Inferior parietal cortex (tissue), 1 donor: Measurements from ENCODE around the gene DRD1.

Source experiments
- DNase-seq: peaks from one replicate; pipeline ENCODE4 v3.0.0-alpha.2; 2016; ENCODE audit errors: extremely low spot score

The DRD1 gene

GRCh38 chr5:175444060-175444904, at the start of gene DRD1:
Gene DRD1, minus strand, starts transcription at chr5:175444182. Its CDS starts 1,083 bp downstream, at chr5:175443099.
- DNase-seq = peak; percentile 67

DNA sequence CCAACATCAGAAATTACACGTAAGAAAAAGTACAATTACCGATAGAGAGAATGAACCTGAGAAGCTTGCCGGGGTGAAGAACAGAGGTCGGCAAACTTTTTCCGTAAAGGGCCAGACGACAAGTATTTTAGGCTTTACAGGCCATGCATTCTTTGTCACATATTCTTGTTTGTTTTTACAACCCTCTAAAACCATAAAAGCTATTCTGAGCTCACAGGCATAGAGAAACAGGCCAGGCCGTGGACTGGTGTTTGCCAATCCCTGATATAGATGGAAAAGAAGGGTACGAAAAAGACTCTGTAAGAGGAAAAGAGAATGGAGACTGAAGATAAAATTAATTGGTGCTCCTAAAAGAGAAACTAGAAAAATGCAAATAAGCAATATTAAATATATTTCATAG, 49.7 kb upstream of the DRD1 start:
- DNase-seq = no peak

DNA sequence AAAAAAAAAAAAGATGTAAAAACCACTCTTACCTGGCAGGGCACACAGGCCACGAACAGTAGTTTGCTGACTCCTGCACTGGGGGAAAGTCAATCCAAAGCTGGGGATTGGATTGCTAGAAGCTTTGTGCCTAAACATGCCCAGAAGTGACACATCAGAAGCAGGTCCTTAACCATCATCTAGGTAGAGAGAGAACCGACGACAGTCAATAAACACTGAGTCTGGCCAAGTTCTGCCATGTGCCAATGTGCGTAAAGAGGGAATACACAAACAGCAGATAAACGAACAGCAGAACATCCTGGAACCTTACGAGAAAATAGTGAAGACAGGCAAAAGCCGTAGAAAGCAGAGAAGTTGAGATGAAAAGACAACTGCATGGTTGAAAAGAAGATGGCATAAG, 49.3 kb upstream of the DRD1 start:
- DNase-seq = no peak

DNA sequence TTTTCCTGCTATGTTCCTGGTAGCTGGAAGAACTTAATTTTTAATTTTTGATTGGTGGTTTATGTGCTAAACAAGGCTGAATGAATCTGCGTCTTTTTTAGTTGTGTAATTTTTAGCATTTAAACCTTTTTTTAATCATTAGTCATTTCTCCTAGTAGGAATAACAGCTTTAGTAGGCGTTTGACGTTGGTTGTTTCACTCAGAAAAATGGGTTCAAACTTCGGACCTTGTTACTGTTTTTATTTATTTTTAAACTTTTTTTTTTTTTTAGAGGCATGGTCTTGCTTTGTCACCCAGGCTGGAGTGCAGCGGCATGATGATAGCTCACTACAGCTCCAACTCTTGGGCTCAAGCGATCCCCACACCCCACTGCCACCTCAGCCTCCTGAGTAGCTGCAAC, 47.2 kb upstream of the DRD1 start:
- DNase-seq = no peak

GRCh38 chr5:175489693-175490443, 45.9 kb upstream of the DRD1 start:
- DNase-seq = no peak

DNA sequence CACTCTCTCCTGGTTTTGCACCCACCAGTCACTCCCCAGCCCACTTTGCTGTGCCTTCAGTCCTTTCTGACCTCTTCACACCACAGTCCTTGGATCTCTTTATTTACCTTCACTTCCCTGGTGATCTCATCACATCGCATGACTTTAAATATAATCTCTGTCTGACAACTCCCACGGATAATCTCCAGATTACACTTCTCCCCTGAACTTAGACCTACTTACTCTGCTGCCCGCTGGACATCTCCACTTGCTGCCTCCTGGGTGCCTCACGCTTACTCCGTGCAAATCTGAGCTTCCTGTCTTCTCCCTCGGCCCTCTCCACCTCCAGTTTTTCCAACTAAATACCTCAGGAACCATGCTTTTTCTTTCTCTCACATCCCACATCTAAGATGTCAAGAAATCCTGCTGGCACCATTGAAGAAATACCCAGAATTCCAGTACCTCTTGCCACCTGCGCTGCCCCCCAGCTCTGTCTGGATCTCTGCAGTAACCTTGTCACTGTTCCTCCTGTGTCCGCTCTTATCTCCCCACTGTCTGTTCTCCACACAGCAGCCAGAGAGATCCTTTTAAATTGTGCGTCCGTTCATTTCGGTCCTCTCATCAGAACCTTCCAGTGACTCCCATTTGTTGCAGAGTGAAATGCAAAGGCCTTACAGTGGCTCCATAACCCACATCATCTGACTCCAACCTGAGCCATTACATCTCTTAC, 43.7 kb upstream of the DRD1 start:
- no peak for DNase-seq

DNA sequence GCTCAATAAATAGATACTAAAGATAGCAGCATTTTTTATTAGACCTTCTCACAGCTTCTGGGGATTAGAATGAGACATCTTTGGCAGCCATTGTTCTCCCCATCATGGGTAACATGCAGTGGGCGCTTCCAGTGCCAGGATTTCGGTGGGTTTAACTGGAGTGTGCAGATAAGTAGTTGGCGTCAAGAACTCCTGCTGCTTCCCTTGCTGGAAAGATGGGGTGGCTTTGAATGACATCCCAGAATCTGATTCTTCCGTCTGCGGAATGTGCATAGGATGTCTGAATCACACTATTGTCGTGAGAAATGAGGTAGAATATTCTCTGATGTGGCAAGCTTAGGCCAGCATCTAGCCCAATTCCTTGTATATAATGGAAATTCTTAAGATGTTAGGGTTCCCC, 41.6 kb upstream of the DRD1 start:
- no peak for DNase-seq

- no peak for DNase-seq
Measured at GRCh38 chr5:175484829-175485228, 40.8 kb upstream of the DRD1 start.

DNA sequence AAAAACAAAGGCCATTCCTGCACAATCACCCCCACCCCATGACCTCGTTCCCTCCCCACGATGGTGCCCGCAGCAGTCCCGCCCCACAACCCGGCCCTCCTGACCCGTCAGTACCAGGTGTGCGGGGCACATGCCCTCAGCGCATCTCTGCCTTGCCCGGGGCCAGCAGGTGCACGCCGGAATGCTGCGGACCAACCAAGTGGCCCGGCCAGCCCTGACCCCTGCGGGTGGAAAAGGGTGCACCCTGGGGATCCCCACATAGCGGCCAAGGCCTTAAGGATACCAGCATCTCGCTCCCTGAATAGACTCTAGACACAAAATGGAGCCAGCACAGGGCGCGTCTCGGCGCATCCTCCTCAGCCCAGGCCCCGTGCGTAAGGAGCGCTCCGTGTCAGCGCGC, 40.3 kb upstream of the DRD1 start:
- DNase-seq = no peak

- no peak for DNase-seq
Measured at GRCh38 chr5:175483337-175483736, 39.4 kb upstream of the DRD1 start.

DNA sequence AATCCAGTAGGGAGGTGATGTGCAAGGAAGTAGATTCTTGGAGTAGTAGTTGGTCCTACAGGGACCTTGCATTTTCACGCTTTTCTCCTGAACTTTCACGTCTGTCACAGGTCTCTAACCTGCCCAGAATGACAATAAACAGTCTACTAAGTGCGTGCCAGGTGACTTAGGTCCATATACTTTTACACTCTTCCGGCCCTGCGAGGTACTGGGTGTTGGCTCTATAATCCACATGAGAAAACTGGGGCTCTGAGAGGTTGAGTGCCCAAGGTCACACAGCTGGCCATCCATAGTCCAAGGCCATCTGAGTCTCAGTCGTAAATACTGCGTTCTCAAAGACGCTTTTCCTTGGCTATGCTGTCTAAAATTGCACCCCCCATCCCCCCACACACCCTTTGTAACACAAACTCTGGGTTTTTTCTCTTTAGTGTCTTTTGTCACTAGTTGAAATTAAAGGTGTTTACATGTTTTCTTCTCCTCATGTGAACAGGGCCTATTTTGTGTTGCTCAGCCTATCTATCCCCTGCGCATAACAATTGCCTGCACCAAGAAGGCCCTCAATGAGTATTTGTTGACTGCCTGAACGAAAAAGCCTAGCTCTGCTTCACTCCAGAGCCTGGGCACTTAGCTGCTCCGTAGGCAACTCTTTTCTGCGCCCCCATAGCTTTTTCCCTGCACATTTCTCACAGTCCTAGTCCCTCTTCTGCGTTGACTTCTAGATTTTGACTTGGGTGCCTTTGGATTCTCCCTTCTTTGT, 35.3 kb upstream of the DRD1 start:
- no peak for DNase-seq

GRCh38 chr5:175478384-175479124, 34.6 kb upstream of the DRD1 start, which contains the start of gene SFXN1:
Gene SFXN1, plus strand, starts transcription at chr5:175478560. Its CDS starts 13,544 bp downstream, at chr5:175492104.
- DNase-seq = peak; percentile 79

GRCh38 chr5:175478008-175478383, 34.0 kb upstream of the DRD1 start:
- no peak for DNase-seq

GRCh38 chr5:175477440-175477839, 33.5 kb upstream of the DRD1 start:
- no peak for DNase-seq

- DNase-seq = no peak
Measured at GRCh38 chr5:175475248-175475647, 31.3 kb upstream of the DRD1 start.

DNA sequence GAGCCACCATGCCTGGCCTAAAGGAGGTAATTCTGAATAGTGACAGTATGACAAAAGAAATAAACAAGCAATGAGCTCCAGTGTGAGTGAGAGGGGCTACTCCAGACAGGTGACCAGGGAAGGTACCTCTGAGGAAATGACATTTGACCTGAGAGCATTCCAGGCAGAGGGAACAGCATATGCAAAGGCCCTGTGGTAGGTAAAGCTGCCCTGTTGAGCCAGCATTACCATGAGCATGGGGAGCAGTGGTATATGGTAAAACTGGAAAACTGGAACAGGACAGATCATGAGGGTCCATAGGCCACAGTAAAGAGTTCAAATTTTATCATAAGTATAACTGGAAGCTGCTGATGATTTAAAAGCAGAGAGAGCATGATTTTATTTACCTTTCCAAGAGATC, 28.4 kb upstream of the DRD1 start:
- no peak for DNase-seq

DNA sequence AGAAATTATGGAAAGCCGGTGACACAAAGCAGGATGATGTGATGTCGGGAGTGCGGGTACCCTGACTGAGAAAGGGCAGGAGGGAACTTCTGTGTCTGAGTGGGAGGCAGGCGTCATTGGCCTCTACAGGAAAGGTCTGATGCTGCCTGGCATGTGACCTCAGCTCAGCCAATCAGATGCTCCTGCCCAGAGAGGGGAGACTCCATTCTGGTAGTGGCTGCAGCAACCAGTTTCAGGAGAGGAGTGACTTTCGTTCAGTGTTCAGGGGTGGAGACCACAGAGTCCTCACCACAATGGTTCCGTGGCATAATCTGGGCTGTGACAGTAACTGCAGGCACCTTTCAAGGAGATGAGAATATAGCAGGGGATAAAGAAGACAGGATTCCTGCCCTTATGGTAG, 27.6 kb upstream of the DRD1 start:
- DNase-seq = no peak

GRCh38 chr5:175471196-175471595, 27.2 kb upstream of the DRD1 start:
- DNase-seq = no peak

GRCh38 chr5:175470781-175471180, 26.8 kb upstream of the DRD1 start:
- no peak for DNase-seq

DNA sequence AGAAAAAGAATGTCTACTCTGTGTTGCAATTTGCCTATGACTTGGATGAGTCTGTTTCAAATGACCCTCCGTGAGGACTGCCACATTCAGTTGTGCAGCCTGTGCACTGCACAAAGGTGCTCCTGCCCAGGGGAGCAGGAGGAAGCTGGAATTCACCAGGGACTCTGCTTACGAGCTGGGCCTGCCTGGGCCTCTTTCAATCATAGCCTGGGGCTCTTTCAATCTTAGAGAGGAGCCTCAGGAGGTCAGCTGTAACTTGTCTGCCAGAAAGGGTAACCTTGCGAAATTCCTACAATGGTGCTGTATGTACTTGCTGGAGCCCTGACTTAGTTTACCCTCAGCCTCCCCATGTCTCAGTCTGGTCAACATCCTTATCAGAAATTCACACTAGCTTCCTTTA, 25.9 kb upstream of the DRD1 start:
- DNase-seq = no peak

- DNase-seq = no peak
Measured at GRCh38 chr5:175468892-175469291, 24.9 kb upstream of the DRD1 start.
